ENCODE data around the gene SSBP1.

SSBP1 gene

GRCh38 chr7:141792526-141792925, 54.4 kb downstream of the SSBP1 start:
- H3K4me3 ChIP-seq (ENCODE audit: control insufficient read depth, low read depth, low read length), result no peak overlapping the region
- no peak for DNase-seq (ENCODE audit: low read depth)
- no peak for TF ChIP-seq CTCF (conservative IDR thresholded peaks at IDR 0.05; ENCODE audit: control insufficient read depth, insufficient read depth, low read depth, low read length)

Measured in fibroblast of mammary gland (primary cell).